HepG2 (cell line): ENCODE measurements around the gene EFS. TPM values are rescaled to one million over a fixed set of nuclear protein-coding genes. Genes with fewer than 3 reads are reported as not detected.

ENCODE experiments used
- ATAC-seq: fragments of 200-7000 bp; cut with Tn5 transposase; 3 replicates; pipeline ENCODE4 v1.9.1; 2020; ENCODE audit warnings: mild to moderate bottlenecking, moderate library complexity
- BruUV-seq: library from RNA; stranded (reverse); fragments of 400-500 nt; replicated peaks from 2 replicates; lab custom pipeline; 2021; lab: Mats Ljungman, UMichigan
- CTCF ChIA-PET: fragments of 300-600 bp; formaldehyde crosslinking; extraction: SDS; loops from one replicate; lab custom pipeline; 2021; ENCODE audit warnings: low total read pairs, inconsistent platforms, low intra/inter-chr PET ratio; lab: Yijun Ruan, JAX
- POLR2A ChIA-PET: fragments of 350-600 bp; sonication (Branson Sonifier 250); formaldehyde crosslinking; loops from one replicate; lab custom pipeline; 2020; ENCODE audit warnings: antibody characterized with exemption, inconsistent platforms; lab: Yijun Ruan, JAX
- DNase-seq: peaks from one replicate; pipeline ENCODE4 v3.0.0-alpha.2; 2015; ENCODE audit warnings: low spot score
- FAIRE-seq: peaks from 3 replicates; lab custom pipeline; 2011; peaks lifted over from hg19 to GRCh38; lab: Jason Lieb, UNC
- H2AFZ ChIP-seq: one replicate; pipeline ENCODE4 v1.6.1; 2011; ENCODE audit warnings: low read length, inconsistent platforms
- H3K27ac ChIP-seq: fragments of 300-600 bp; 3 replicates; pipeline ENCODE4 v1.8.0; 2011; ENCODE audit warnings: mixed run types, mild to moderate bottlenecking, mixed read lengths, low read length, inconsistent platforms; ENCODE audit not compliant: insufficient read depth; ENCODE audit errors: extremely low read length
- H3K27me3 ChIP-seq, 2 experiments: fragments of 200-600 bp in 1 of 2; 2 replicates in 1 of 2; 3 replicates in 1 of 2; pipeline versions ENCODE4 v1.6.0 to v1.8.0; 2011; ENCODE audit warnings: low read length in 2 of 2, mild to moderate bottlenecking in 2 of 2, moderate library complexity in 2 of 2, inconsistent platforms in 1 of 2; ENCODE audit not compliant: insufficient read depth in 2 of 2, control insufficient read depth in 1 of 2
- H3K36me3 ChIP-seq, 2 experiments: fragments of 200-600 bp in 1 of 2; replicated peaks in 1 of 2; 2 replicates in 1 of 2; 3 replicates in 1 of 2; pipeline versions ENCODE4 v1.5.1 to v1.8.0; 2011; ENCODE audit warnings: low read length in 2 of 2, inconsistent platforms in 1 of 2; ENCODE audit not compliant: insufficient read depth in 2 of 2, control insufficient read depth in 1 of 2
- H3K4me1 ChIP-seq: 2 replicates; pipeline ENCODE4 v1.5.1; 2012; ENCODE audit warnings: low read length, inconsistent platforms; ENCODE audit not compliant: insufficient read depth
- H3K4me2 ChIP-seq: 2 replicates; pipeline ENCODE4 v1.6.0; 2011; ENCODE audit warnings: low read depth, low read length, inconsistent platforms
- H3K4me3 ChIP-seq, 3 experiments: fragments of 200-600 bp in 1 of 3; sonication (generic), shearing (Covaris generic) in 1 of 3; replicated peaks in 1 of 3; 2 replicates each; pipeline ENCODE4 v1.5.1; 2011 to 2016; ENCODE audit warnings: low read length in 3 of 3, inconsistent platforms in 2 of 3, low read depth in 2 of 3, mild to moderate bottlenecking in 2 of 3, control low read depth in 1 of 3, mixed read lengths in 1 of 3; ENCODE audit not compliant: insufficient read depth in 1 of 3
- H3K79me2 ChIP-seq: one replicate; pipeline ENCODE4 v1.6.1; 2011; ENCODE audit warnings: low read length, inconsistent platforms; ENCODE audit not compliant: insufficient read depth
- H3K9ac ChIP-seq: 2 replicates; pipeline ENCODE4 v1.6.0; 2011; ENCODE audit warnings: mild to moderate bottlenecking, low read depth, low read length, inconsistent platforms; ENCODE audit not compliant: insufficient read depth
- H3K9me3 ChIP-seq: 2 replicates; pipeline ENCODE4 v1.5.1; 2012; ENCODE audit warnings: mild to moderate bottlenecking, low read length
- H4K20me1 ChIP-seq: 2 replicates; pipeline ENCODE4 v1.6.0; 2011; ENCODE audit warnings: inconsistent platforms, mild to moderate bottlenecking, low read length, moderate library complexity; ENCODE audit not compliant: insufficient read depth
- ATF7 ChIP-seq, 2 experiments: fragments of 450-650 bp in 1 of 2; sonication (generic) in 1 of 2; formaldehyde crosslinking in 1 of 2; IDR thresholded peaks; 2 replicates each; pipeline versions ENCODE4 v1.4.0 to v1.6.1; 2016 to 2020; ENCODE audit warnings: antibody characterized with exemption in 1 of 2, mild to moderate bottlenecking in 1 of 2, missing genetic modification reagents in 1 of 2
- CREB1 ChIP-seq, 2 experiments: fragments of 450-650 bp in 1 of 2; IDR thresholded peaks; 2 replicates each; pipeline ENCODE4 v1.6.1; 2016 to 2017; ENCODE audit warnings: control low read depth in 1 of 2, mild to moderate bottlenecking in 1 of 2, missing compliant biosample characterization in 1 of 2, missing genetic modification characterization in 1 of 2
- CSRNP1 ChIP-seq: sonication (generic); formaldehyde crosslinking; IDR thresholded peaks from 2 replicates; pipeline ENCODE4 v1.8.1; 2023; ENCODE audit warnings: mild to moderate bottlenecking, missing genetic modification reagents
- E2F1 ChIP-seq: sonication (generic); formaldehyde crosslinking; IDR thresholded peaks from 2 replicates; pipeline ENCODE4 v1.5.0; 2020; ENCODE audit warnings: missing genetic modification reagents
- JARID2 ChIP-seq: sonication (generic); formaldehyde crosslinking; IDR thresholded peaks from 2 replicates; pipeline ENCODE4 v1.8.1; 2023; ENCODE audit warnings: missing genetic modification reagents, inconsistent platforms; ENCODE audit not compliant: insufficient replicate concordance
- MEF2D ChIP-seq: sonication (generic); formaldehyde crosslinking; IDR thresholded peaks from 2 replicates; pipeline ENCODE4 v1.5.1; 2020; ENCODE audit warnings: mild to moderate bottlenecking, missing genetic modification reagents
- PLSCR1 ChIP-seq: sonication (generic); formaldehyde crosslinking; IDR thresholded peaks from 2 replicates; pipeline ENCODE4 v1.5.0; 2020; ENCODE audit warnings: missing genetic modification reagents, mild to moderate bottlenecking, borderline replicate concordance
- RELA ChIP-seq: sonication (generic); formaldehyde crosslinking; IDR thresholded peaks from 2 replicates; pipeline ENCODE4 v1.4.0; 2020; ENCODE audit warnings: missing genetic modification reagents
- RFX5 ChIP-seq: IDR thresholded peaks from 2 replicates; pipeline ENCODE4 v1.6.1; 2011; ENCODE audit warnings: low read depth, low read length, improper control_type of control experiment
- USF2 ChIP-seq, 2 experiments: sonication (generic) in 1 of 2; formaldehyde crosslinking in 1 of 2; IDR thresholded peaks; 2 replicates each; pipeline versions ENCODE4 v1.5.1 to v1.6.1; 2011 to 2020; ENCODE audit warnings: borderline replicate concordance in 1 of 2, low read depth in 1 of 2, low read length in 1 of 2, mild to moderate bottlenecking in 1 of 2, missing genetic modification reagents in 1 of 2, moderate library complexity in 1 of 2
- ZHX1 ChIP-seq: sonication (generic); formaldehyde crosslinking; IDR thresholded peaks from 2 replicates; pipeline ENCODE4 v1.8.1; 2022; ENCODE audit warnings: low read depth, mild to moderate bottlenecking, missing genetic modification reagents
- ZNF33B ChIP-seq: sonication (generic); formaldehyde crosslinking; IDR thresholded peaks from 2 replicates; pipeline ENCODE4 v1.5.1; 2020; ENCODE audit warnings: mild to moderate bottlenecking, missing genetic modification reagents
- WGBS: methylation state at CpG from one replicate; pipeline ENCODE4 v1.1.6; 2017; ENCODE audit warnings: low lambda C conversion rate; 5-methylcytosine and 5-hydroxymethylcytosine counted together
- in situ Hi-C: cut with HindIII; loops from 2 replicates; pipeline ENCODE4 v1.10.0; 2017; ENCODE audit warnings: low pct_unique_long_range_greater_than_20kb; ENCODE audit not compliant: extremely low pct_ligation_motif_present
- intact Hi-C: fragments of 100-400 bp; cut with micrococcal nuclease; formaldehyde crosslinking; loops from one replicate; pipeline ENCODE4 v1.10.0; 2022; ENCODE audit not compliant: unreplicated experiment
- polyA plus RNA-seq, 8 experiments: library from polyadenylated mRNA; depleted of rRNA in 3 of 8; stranded (reverse) in 7 of 8; unstranded in 1 of 8; fragments of >200 nt; fragmentation: Illumina TruSeq in 4 of 8; extraction: Trizol in 4 of 8; gene quantifications; 2 replicates each; pipeline versions ENCODE4 v1.2.1 to v1.2.3, GENCODE V29; 2011 to 2016; ENCODE audit warnings: low read depth in 4 of 8, missing spikeins in 1 of 8, mixed read lengths in 1 of 8; ENCODE audit not compliant: insufficient read depth in 1 of 8
- total RNA-seq, 5 experiments: library from RNA; depleted of rRNA; stranded (reverse); fragments of >200 nt; fragmentation: Illumina TruSeq; extraction: Trizol; gene quantifications; 2 replicates each; pipeline ENCODE4 v1.2.3, GENCODE V29; 2016; ENCODE audit warnings: low read depth in 1 of 5

The EFS gene
- total and polyA plus RNA-seq, 2 of the 13 experiments (the other 11 are each of a cell fraction or from before 2014, with no cell fraction given): not detected

- no peak overlapping the region for H3K9ac ChIP-seq
- FAIRE-seq (no peak), ATAC-seq (no peak), DNase-seq (no peak)
- CTCF ChIA-PET: no interaction called here
- no peak overlapping the region for H2AFZ ChIP-seq
- no peaks in the 10 kb centered on the region for H3K79me2 ChIP-seq
- H3K4me2 ChIP-seq: no peak overlapping the region
- H3K36me3 ChIP-seq: no peaks in the 10 kb centered on the region
- in situ Hi-C loops: no loop called here
- BruUV-seq: no TSS peak
- WGBS: 27% methylated on average over 2 of the region's 2 CpGs
- H3K27me3 ChIP-seq: peaks cover 24 to 92% of the 10 kb centered on the region in 2 experiments
- no peak overlapping the region for H3K4me3 ChIP-seq
- H3K4me1 ChIP-seq: no peaks in the 10 kb centered on the region
- intact Hi-C loops: no loop called here
- H3K27ac ChIP-seq: no peak overlapping the region
- H3K9me3 ChIP-seq: no peaks in the 10 kb centered on the region
- no peaks in the 10 kb centered on the region for H4K20me1 ChIP-seq
- POLR2A ChIA-PET: interaction anchor here (2.0 kb wide), 1 partner anchor 64 kb away, joined by 7 read pairs; the partner anchor contains the start of gene PABPN1
- TF ChIP-seq RELA (CRISPR knock-in tag) (no peak), MEF2D (CRISPR knock-in tag) (no peak), JARID2 (CRISPR knock-in tag) (no peak), USF2 (IDR thresholded peaks at IDR 0.05; ENCODE audit: low read depth, low read length) (no peak), USF2 (CRISPR knock-in tag; IDR thresholded peaks at IDR 0.05; ENCODE audit: borderline replicate concordance) (no peak), E2F1 (no peak), ZHX1 (CRISPR knock-in tag) (no peak), CSRNP1 (CRISPR knock-in tag) (no peak), PLSCR1 (CRISPR knock-in tag) (no peak), ZNF33B (CRISPR knock-in tag) (no peak), RFX5 (no peak), CREB1 (IDR thresholded peaks at IDR 0.05) (0 out of 2 replicates have a peak, but pooled peaks have one; percentile 23), CREB1 (CRISPR knock-in tag; IDR thresholded peaks at IDR 0.05) (no peak), ATF7 (IDR thresholded peaks at IDR 0.05) (peak; percentile 97), ATF7 (CRISPR knock-in tag; IDR thresholded peaks at IDR 0.05) (no peak)
These were observed 20.3 kb upstream of the EFS start for GRCh38 chr14:23385244-23385641.
